Prostate gland (tissue), 2 donors: Measurements from ENCODE around the gene SCAANT1.

Source experiments
- CTCF ChIP-seq, 4 experiments: fragments of 200-600 bp in 2 of 4; fragments of 450-650 bp in 2 of 4; sonication (generic) in 2 of 4; IDR thresholded peaks; 1 replicate in 3 of 4; 2 replicates in 1 of 4; pipeline ENCODE4 v1.5.1; 2016 to 2019; ENCODE audit warnings: antibody characterized with exemption in 4 of 4, mild to moderate bottlenecking in 2 of 4, moderate library complexity in 2 of 4
- POLR2AphosphoS5 ChIP-seq: sonication (generic); formaldehyde crosslinking; IDR thresholded peaks from one replicate; pipeline ENCODE4 v1.6.1; 2017; ENCODE audit warnings: antibody characterized with exemption

- no peak for TF ChIP-seq CTCF (IDR thresholded peaks at IDR 0.05)
- TF ChIP-seq POLR2AphosphoS5, result no peak
These were observed 38.5 kb upstream of the SCAANT1 start for GRCh38 chr3:63950698-63951097.
